ENCODE data around the gene SUGCT. TPM values are rescaled to one million over a fixed set of nuclear protein-coding genes. Genes with fewer than 3 reads are reported as not detected.
A peak's percentile ranks its signal among the peaks of the same experiment; 100 is the strongest.

The SUGCT gene
- total RNA-seq, 3 donors from 2014 or later: 7.6 to 19.1 (median 10.1) TPM

DNA sequence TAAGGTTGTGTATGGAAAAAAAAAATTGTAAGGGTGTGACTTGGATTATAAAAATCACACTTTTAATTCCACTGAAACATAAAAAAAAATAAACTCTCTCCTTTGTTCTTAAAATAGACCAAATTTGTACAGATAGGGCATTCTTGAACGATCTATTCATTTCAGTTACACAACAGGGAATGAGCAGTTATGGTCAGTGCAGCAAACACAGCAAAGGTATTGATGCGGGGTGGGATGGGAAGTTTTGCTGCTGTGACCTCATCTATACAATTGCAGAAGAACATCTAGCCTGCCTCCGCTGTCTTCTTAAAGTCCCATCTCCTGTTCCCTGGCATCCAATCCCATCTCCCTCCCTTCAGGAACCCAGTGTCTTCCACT is 580.2 kb downstream of the SUGCT start:
- Histone ChIP-seq H3K4me3 (no peak overlapping the region), H3K4me1 (ENCODE audit: low read depth) (no peaks in the 10 kb centered on the region), H3K36me3 (ENCODE audit: low read depth) (no peaks in the 10 kb centered on the region), H3K9me3 (no peaks in the 10 kb centered on the region)
- TF ChIP-seq, protein P1, sequence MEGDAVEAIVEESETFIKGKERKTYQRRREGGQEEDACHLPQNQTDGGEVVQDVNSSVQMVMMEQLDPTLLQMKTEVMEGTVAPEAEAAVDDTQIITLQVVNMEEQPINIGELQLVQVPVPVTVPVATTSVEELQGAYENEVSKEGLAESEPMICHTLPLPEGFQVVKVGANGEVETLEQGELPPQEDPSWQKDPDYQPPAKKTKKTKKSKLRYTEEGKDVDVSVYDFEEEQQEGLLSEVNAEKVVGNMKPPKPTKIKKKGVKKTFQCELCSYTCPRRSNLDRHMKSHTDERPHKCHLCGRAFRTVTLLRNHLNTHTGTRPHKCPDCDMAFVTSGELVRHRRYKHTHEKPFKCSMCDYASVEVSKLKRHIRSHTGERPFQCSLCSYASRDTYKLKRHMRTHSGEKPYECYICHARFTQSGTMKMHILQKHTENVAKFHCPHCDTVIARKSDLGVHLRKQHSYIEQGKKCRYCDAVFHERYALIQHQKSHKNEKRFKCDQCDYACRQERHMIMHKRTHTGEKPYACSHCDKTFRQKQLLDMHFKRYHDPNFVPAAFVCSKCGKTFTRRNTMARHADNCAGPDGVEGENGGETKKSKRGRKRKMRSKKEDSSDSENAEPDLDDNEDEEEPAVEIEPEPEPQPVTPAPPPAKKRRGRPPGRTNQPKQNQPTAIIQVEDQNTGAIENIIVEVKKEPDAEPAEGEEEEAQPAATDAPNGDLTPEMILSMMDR (IDR thresholded peaks at IDR 0.05): no peak
- no peak for ATAC-seq
- no peak for DNase-seq
- intact Hi-C loops (cut with DNase I, micrococcal nuclease): no loop called here

DNA sequence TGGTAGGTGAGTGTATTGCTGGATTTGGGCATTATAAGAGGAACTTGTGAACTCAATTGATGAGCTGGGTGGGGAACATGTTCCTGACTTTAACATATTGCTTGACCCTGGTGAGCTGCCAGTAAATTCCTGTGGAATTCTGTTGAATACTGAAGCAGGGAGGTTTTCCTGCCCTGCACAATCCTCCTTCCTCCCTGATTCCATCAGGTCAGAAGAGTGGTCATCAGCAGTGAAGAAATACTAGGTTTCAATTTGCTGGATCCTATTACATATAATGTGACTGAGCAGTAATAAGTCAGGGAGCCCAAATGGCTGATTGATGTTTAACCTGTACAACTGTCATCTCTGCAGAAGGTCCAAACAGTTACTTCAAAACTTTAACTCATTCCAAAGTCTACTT is 581.2 kb downstream of the SUGCT start:
- Histone ChIP-seq H3K9me3 (no peaks in the 10 kb centered on the region), H3K36me3 (ENCODE audit: low read depth) (no peaks in the 10 kb centered on the region), H3K4me3 (no peak overlapping the region), H3K4me1 (ENCODE audit: low read depth) (no peaks in the 10 kb centered on the region)
- TF ChIP-seq, protein P1 (IDR thresholded peaks at IDR 0.05): no peak
- intact Hi-C loops (cut with DNase I, micrococcal nuclease): no loop called here
- ATAC-seq (no peak), DNase-seq (no peak)

DNA sequence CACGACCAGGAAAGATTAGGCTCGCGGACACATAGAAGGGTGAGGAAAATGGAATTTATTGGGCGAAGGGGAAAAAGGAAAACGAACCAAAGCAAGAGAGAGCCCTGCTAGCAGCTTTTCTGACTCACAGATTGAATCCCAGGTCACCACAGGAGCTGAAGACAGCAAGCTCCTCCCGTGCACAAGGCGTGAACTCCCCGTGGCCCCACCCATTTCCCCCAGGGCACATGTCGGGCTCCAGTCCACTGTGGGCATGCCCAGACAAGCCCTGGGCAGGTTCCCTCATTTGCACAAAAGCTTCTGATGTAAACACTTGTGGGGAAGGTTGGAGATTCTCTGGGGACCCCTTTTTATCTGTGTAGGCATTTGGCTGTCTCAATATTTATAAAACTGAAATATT is 582.4 kb downstream of the SUGCT start:
- no peaks in the 10 kb centered on the region for H3K4me1 ChIP-seq (ENCODE audit: low read depth)
- ATAC-seq (peak; percentile 42), DNase-seq (peak; percentile 29 to 58 (median 31))
- H3K36me3 ChIP-seq (ENCODE audit: low read depth): no peaks in the 10 kb centered on the region
- TF ChIP-seq, protein P1 (IDR thresholded peaks at IDR 0.05): no peak
- intact Hi-C loops (cut with DNase I, micrococcal nuclease): no loop called here
- H3K9me3 ChIP-seq: no peaks in the 10 kb centered on the region
- H3K4me3 ChIP-seq: no peak overlapping the region

DNA sequence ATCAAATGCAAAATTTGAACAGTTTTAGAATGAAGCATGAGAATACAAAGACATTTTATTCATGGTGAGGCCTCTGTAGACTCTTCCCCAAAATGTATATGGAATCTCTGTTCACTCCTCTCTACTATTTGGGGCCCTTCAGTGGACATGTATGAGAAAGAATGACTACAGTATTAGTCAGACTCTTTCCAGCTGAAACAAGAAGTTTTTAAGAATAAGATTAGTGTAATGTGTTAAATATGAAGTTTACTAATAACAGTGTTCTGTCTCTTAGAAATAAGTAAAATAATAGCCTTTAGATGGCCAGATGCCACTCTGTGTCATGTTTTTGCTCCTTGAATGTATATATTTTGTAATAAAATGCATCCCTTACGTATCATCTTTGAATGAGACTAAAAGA is 585.6 kb downstream of the SUGCT start:
- no peak for ATAC-seq
- H3K9me3 ChIP-seq: no peaks in the 10 kb centered on the region
- no peak for DNase-seq
- no peaks in the 10 kb centered on the region for H3K4me1 ChIP-seq (ENCODE audit: low read depth)
- H3K36me3 ChIP-seq (ENCODE audit: low read depth): no peaks in the 10 kb centered on the region
- intact Hi-C loops (cut with DNase I, micrococcal nuclease): no loop called here
- TF ChIP-seq, protein P1 (IDR thresholded peaks at IDR 0.05): no peak
- H3K4me3 ChIP-seq: no peak overlapping the region

DNA sequence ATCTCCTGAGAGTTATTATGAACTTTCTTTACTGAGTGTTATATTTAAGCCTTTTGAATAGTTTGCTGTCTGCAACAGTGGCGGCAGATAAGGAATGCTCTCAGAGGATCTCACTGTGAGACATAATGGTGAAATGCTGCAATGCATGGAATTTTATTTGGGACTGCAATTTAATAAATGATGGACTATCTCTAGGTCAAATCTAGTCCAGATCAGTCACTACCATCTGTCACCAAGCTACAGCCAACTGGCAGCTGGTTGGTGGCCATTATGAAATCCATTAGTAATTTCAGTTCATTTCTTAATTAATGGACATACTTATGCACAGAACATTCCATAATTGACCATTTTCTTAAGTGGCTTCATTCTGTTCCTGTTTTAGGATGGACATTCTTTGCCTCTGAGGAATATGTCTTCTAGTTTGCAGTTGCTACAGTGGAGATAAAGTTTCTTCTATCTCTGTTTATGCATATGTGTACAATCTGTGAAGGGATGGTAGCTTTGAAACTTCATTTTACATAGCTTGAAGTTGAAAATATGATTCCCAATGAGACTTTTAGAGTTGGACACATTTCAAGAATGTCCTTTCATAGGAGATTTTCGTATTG is 586.6 kb downstream of the SUGCT start:
- H3K36me3 ChIP-seq (ENCODE audit: low read depth): no peaks in the 10 kb centered on the region
- intact Hi-C loops (cut with DNase I, micrococcal nuclease): no loop called here
- no peaks in the 10 kb centered on the region for H3K9me3 ChIP-seq
- no peak for ATAC-seq
- H3K4me3 ChIP-seq: no peak overlapping the region
- DNase-seq: no peak
- no peaks in the 10 kb centered on the region for H3K4me1 ChIP-seq (ENCODE audit: low read depth)
- TF ChIP-seq, protein P1 (IDR thresholded peaks at IDR 0.05): no peak

DNA sequence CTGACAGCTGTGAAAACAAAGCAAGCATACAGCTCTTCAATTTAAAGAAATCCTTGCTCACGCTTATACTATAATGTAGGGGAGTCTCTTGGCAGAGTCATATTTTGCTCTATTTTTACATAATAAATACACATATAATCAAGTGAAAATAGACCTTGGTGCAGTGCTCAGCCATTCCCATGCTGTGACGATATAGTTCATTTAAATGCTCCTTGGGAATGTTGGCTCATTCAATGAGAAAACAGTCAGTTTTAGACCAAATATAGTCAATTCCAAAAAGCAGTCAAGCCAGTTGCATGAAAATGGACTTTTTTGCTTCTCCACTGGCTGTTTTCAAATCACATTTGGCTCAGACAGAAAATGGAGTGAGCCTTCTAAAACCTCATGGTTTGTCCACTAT is 587.4 kb downstream of the SUGCT start:
- TF ChIP-seq, protein P1 (IDR thresholded peaks at IDR 0.05): no peak
- H3K4me1 ChIP-seq (ENCODE audit: low read depth): no peaks in the 10 kb centered on the region
- DNase-seq (no peak), ATAC-seq (no peak)
- no peaks in the 10 kb centered on the region for H3K9me3 ChIP-seq
- H3K36me3 ChIP-seq (ENCODE audit: low read depth): no peaks in the 10 kb centered on the region
- no peak overlapping the region for H3K4me3 ChIP-seq
- intact Hi-C loops (cut with DNase I, micrococcal nuclease): no loop called here
